ENCODE data around the gene MAGI2. TPM values are rescaled to one million over a fixed set of nuclear protein-coding genes. Genes with fewer than 3 reads are reported as not detected.

Gene MAGI2
- total and polyA plus RNA-seq, 2 of the 13 experiments (the other 11 are each of a cell fraction or from before 2014, with no cell fraction given), result 1.5 to 3.8 TPM

GRCh38 chr7:78191475-78192079, 1261.9 kb downstream of the MAGI2 start (continued):
- TF ChIP-seq YEATS2 (CRISPR knock-in tag; IDR thresholded peaks at IDR 0.05; ENCODE audit: borderline replicate concordance), result no peak
- no peak for TF ChIP-seq USF2 (IDR thresholded peaks at IDR 0.05; ENCODE audit: low read depth, low read length)
- TF ChIP-seq USF2 (CRISPR knock-in tag; IDR thresholded peaks at IDR 0.05; ENCODE audit: borderline replicate concordance), result no peak
- no peak for TF ChIP-seq MZF1 (CRISPR knock-in tag; IDR thresholded peaks at IDR 0.05; ENCODE audit: borderline replicate concordance)
- TF ChIP-seq FOXK1 (CRISPR knock-in tag; IDR thresholded peaks at IDR 0.05; ENCODE audit: borderline replicate concordance, low read depth), result no peak
- TF ChIP-seq SNAI1 (CRISPR knock-in tag; IDR thresholded peaks at IDR 0.05; ENCODE audit: borderline replicate concordance), result no peak
- no peak for TF ChIP-seq NONO (IDR thresholded peaks at IDR 0.05)
- no peak for TF ChIP-seq NONO (CRISPR knock-in tag; conservative IDR thresholded peaks at IDR 0.05)
- no peak for TF ChIP-seq PRMT3 (CRISPR knock-in tag; IDR thresholded peaks at IDR 0.05; ENCODE audit: borderline replicate concordance, low read depth)
- TF ChIP-seq SOX5 (CRISPR knock-in tag; IDR thresholded peaks at IDR 0.05; ENCODE audit: borderline replicate concordance), result no peak
- no peak for TF ChIP-seq ZNF253 (CRISPR knock-in tag; IDR thresholded peaks at IDR 0.05; ENCODE audit: borderline replicate concordance)
- no peak for TF ChIP-seq GMEB2 (CRISPR knock-in tag; IDR thresholded peaks at IDR 0.05; ENCODE audit: low read depth)
- TF ChIP-seq NR0B2 (CRISPR knock-in tag; IDR thresholded peaks at IDR 0.05), result no peak
- no peak for TF ChIP-seq MAFF (IDR thresholded peaks at IDR 0.05; ENCODE audit: low read depth, low read length)
